Stomach smooth muscle (tissue), 2 donors: ENCODE measurements around the gene SULT2B1.

Experiments used
- H3K27ac ChIP-seq: one replicate; pipeline ENCODE4 v1.7.0; 2013; ENCODE audit warnings: mild to moderate bottlenecking, low read length, inconsistent platforms
- H3K27me3 ChIP-seq, 2 donors: one replicate each; pipeline ENCODE4 v1.7.0; 2013; ENCODE audit warnings: low read length in 2 of 2; ENCODE audit not compliant: insufficient read depth in 2 of 2, control insufficient read depth in 1 of 2
- H3K36me3 ChIP-seq, 2 donors: one replicate each; pipeline ENCODE4 v1.7.0; 2013; ENCODE audit warnings: low read length in 2 of 2; ENCODE audit not compliant: control insufficient read depth in 2 of 2, insufficient read depth in 2 of 2
- H3K4me1 ChIP-seq: one replicate; pipeline ENCODE4 v1.7.0; 2013; ENCODE audit warnings: low read length; ENCODE audit not compliant: control insufficient read depth, insufficient read depth
- H3K4me3 ChIP-seq, 2 donors: one replicate each; pipeline ENCODE4 v1.7.0; 2013; ENCODE audit warnings: low read length in 2 of 2
- H3K9ac ChIP-seq, 2 donors: one replicate each; pipeline ENCODE4 v1.7.0; 2013; ENCODE audit warnings: low read length in 2 of 2, mild to moderate bottlenecking in 1 of 2
- H3K9me3 ChIP-seq, 2 donors: one replicate each; pipeline ENCODE4 v1.7.0; 2013; ENCODE audit warnings: low read length in 2 of 2; ENCODE audit not compliant: control insufficient read depth in 2 of 2
- donor health status: healthy.
- donor health status: Pancreatic carcinoma.

SULT2B1 gene

GRCh38 chr19:48547722-48548121, 4.2 kb upstream of the SULT2B1 start:
- H3K27ac ChIP-seq = no peak overlapping the region
- no peak overlapping the region for H3K9ac ChIP-seq
- no peaks in the 10 kb centered on the region for H3K36me3 ChIP-seq
- peaks cover 8% of the 10 kb centered on the region in 2 donors for H3K27me3 ChIP-seq
- H3K4me3 ChIP-seq = no peak overlapping the region
- H3K9me3 ChIP-seq = no peaks in the 10 kb centered on the region
- no peaks in the 10 kb centered on the region for H3K4me1 ChIP-seq

- H3K9ac ChIP-seq = no peak overlapping the region
- no peak overlapping the region for H3K4me3 ChIP-seq
- no peaks in the 10 kb centered on the region for H3K4me1 ChIP-seq
- H3K36me3 ChIP-seq = no peaks in the 10 kb centered on the region
- peaks cover 8% of the 10 kb centered on the region in 2 donors for H3K27me3 ChIP-seq
- no peaks in the 10 kb centered on the region for H3K9me3 ChIP-seq
- H3K27ac ChIP-seq = no peak overlapping the region
These were observed 3.6 kb upstream of the SULT2B1 start for GRCh38 chr19:48548253-48548911.

GRCh38 chr19:48549380-48549779, 2.6 kb upstream of the SULT2B1 start:
- no peaks in the 10 kb centered on the region for H3K9me3 ChIP-seq
- peaks cover 8 to 10% of the 10 kb centered on the region in 2 donors for H3K27me3 ChIP-seq
- H3K4me1 ChIP-seq = no peaks in the 10 kb centered on the region
- H3K27ac ChIP-seq = no peak overlapping the region
- no peaks in the 10 kb centered on the region for H3K36me3 ChIP-seq
- no peak overlapping the region for H3K4me3 ChIP-seq
- H3K9ac ChIP-seq = no peak overlapping the region

- no peaks in the 10 kb centered on the region for H3K9me3 ChIP-seq
- H3K27me3 ChIP-seq = peaks cover 6 to 10% of the 10 kb centered on the region in 2 donors
- H3K36me3 ChIP-seq = no peaks in the 10 kb centered on the region
- H3K9ac ChIP-seq = no peak overlapping the region
- no peaks in the 10 kb centered on the region for H3K4me1 ChIP-seq
- no peak overlapping the region for H3K27ac ChIP-seq
- H3K4me3 ChIP-seq = no peak overlapping the region
These were observed 692 bp downstream of the SULT2B1 start for GRCh38 chr19:48552406-48553322.

GRCh38 chr19:48553676-48554384, 1.9 kb downstream of the SULT2B1 start:
- no peaks in the 10 kb centered on the region for H3K36me3 ChIP-seq
- peaks cover 8 to 12% of the 10 kb centered on the region in 2 donors for H3K27me3 ChIP-seq
- no peak overlapping the region for H3K27ac ChIP-seq
- no peak overlapping the region for H3K9ac ChIP-seq
- H3K9me3 ChIP-seq = no peaks in the 10 kb centered on the region
- H3K4me1 ChIP-seq = no peaks in the 10 kb centered on the region
- no peak overlapping the region for H3K4me3 ChIP-seq

GRCh38 chr19:48554385-48555091, 2.6 kb downstream of the SULT2B1 start:
- Histone ChIP-seq H3K27me3 (peaks cover 8 to 13% of the 10 kb centered on the region in 2 donors), H3K9ac (no peak overlapping the region), H3K4me3 (no peak overlapping the region), H3K4me1 (no peaks in the 10 kb centered on the region), H3K27ac (no peak overlapping the region), H3K36me3 (no peaks in the 10 kb centered on the region), H3K9me3 (no peaks in the 10 kb centered on the region)

GRCh38 chr19:48556163-48556562, 4.2 kb downstream of the SULT2B1 start:
- no peaks in the 10 kb centered on the region for H3K4me1 ChIP-seq

GRCh38 chr19:48556825-48557224, 4.9 kb downstream of the SULT2B1 start:
- H3K9me3 ChIP-seq = no peaks in the 10 kb centered on the region
- no peak overlapping the region for H3K27ac ChIP-seq
- no peaks in the 10 kb centered on the region for H3K4me1 ChIP-seq
- peaks cover 8 to 12% of the 10 kb centered on the region in 2 donors for H3K27me3 ChIP-seq
- no peak overlapping the region for H3K9ac ChIP-seq
- no peak overlapping the region for H3K4me3 ChIP-seq
- no peaks in the 10 kb centered on the region for H3K36me3 ChIP-seq

More at GRCh38 chr19:48556163-48556562, 4.2 kb downstream of the SULT2B1 start:
- H3K4me3 ChIP-seq = no peak overlapping the region
- no peaks in the 10 kb centered on the region for H3K9me3 ChIP-seq
- no peak overlapping the region for H3K9ac ChIP-seq
- no peaks in the 10 kb centered on the region for H3K36me3 ChIP-seq
- H3K27ac ChIP-seq = no peak overlapping the region
- peaks cover 8 to 13% of the 10 kb centered on the region in 2 donors for H3K27me3 ChIP-seq

- Histone ChIP-seq H3K36me3 (no peaks in the 10 kb centered on the region), H3K4me3 (no peak overlapping the region), H3K9ac (no peak overlapping the region), H3K9me3 (no peaks in the 10 kb centered on the region), H3K27me3 (peaks cover 8 to 12% of the 10 kb centered on the region in 2 donors), H3K27ac (no peak overlapping the region), H3K4me1 (no peaks in the 10 kb centered on the region)
These were observed 6.2 kb downstream of the SULT2B1 start for GRCh38 chr19:48558018-48558684.

GRCh38 chr19:48560095-48560530, 8.1 kb downstream of the SULT2B1 start:
- Histone ChIP-seq H3K4me1 (no peaks in the 10 kb centered on the region), H3K27me3 (peaks cover 8 to 10% of the 10 kb centered on the region in 2 donors), H3K27ac (no peak overlapping the region), H3K9ac (no peak overlapping the region), H3K9me3 (no peaks in the 10 kb centered on the region), H3K4me3 (no peak overlapping the region), H3K36me3 (no peaks in the 10 kb centered on the region)
